Keratinocyte (primary cell): Measurements from ENCODE around the gene CXCL6. TPM values are rescaled to one million over a fixed set of nuclear protein-coding genes. Genes with fewer than 3 reads are reported as not detected.

Experiments used
- DNase-seq: peaks from one replicate; pipeline ENCODE4 v3.0.0-alpha.2; 2011; ENCODE audit warnings: low read depth, missing footprints, low spot score
- FAIRE-seq: peaks from 2 replicates; lab custom pipeline; 2011; peaks lifted over from hg19 to GRCh38; lab: Jason Lieb, UNC
- H2AFZ ChIP-seq: 2 replicates; pipeline ENCODE4 v1.6.0; 2012; ENCODE audit warnings: low read length, control low read depth, inconsistent platforms; ENCODE audit not compliant: control insufficient read depth
- H3K27ac ChIP-seq: 2 replicates; pipeline ENCODE4 v1.5.1; 2011; ENCODE audit warnings: low read length; ENCODE audit not compliant: control insufficient read depth, insufficient read depth
- H3K27me3 ChIP-seq: 3 replicates; pipeline ENCODE4 v1.6.0; 2011; ENCODE audit warnings: low read length; ENCODE audit not compliant: control insufficient read depth, insufficient read depth; ENCODE audit errors: extremely low read depth
- H3K36me3 ChIP-seq, 2 experiments: 2 replicates in 1 of 2; 3 replicates in 1 of 2; pipeline ENCODE4 v1.5.1; 2011; ENCODE audit warnings: low read length in 2 of 2, mild to moderate bottlenecking in 1 of 2; ENCODE audit not compliant: control insufficient read depth in 2 of 2, insufficient read depth in 2 of 2; ENCODE audit errors: extremely low read depth in 1 of 2
- H3K4me1 ChIP-seq: 3 replicates; pipeline ENCODE4 v1.5.1; 2011; ENCODE audit warnings: low read length; ENCODE audit not compliant: control insufficient read depth, insufficient read depth; ENCODE audit errors: extremely low read depth
- H3K4me2 ChIP-seq: 3 replicates; pipeline ENCODE4 v1.6.0; 2011; ENCODE audit warnings: low read depth, low read length; ENCODE audit not compliant: control insufficient read depth, insufficient read depth; ENCODE audit errors: extremely low read depth
- H3K4me3 ChIP-seq, 3 experiments: fragments of 200-600 bp in 1 of 3; sonication (generic) in 1 of 3; 2 replicates in 2 of 3; 3 replicates in 1 of 3; pipeline ENCODE4 v1.5.1; 2011 to 2016; ENCODE audit warnings: low read length in 3 of 3, mild to moderate bottlenecking in 3 of 3, control low read depth in 2 of 3, inconsistent platforms in 1 of 3, low read depth in 1 of 3, mixed read lengths in 1 of 3, mixed run types in 1 of 3, moderate library complexity in 1 of 3; ENCODE audit not compliant: control insufficient read depth in 2 of 3, insufficient read depth in 2 of 3; ENCODE audit errors: extremely low read depth in 1 of 3
- H3K79me2 ChIP-seq: 2 replicates; pipeline ENCODE4 v1.6.0; 2012; ENCODE audit warnings: low read length; ENCODE audit not compliant: control insufficient read depth, insufficient read depth
- H3K9ac ChIP-seq: 3 replicates; pipeline ENCODE4 v1.6.0; 2011; ENCODE audit warnings: low read length; ENCODE audit not compliant: control insufficient read depth, insufficient read depth; ENCODE audit errors: extremely low read depth
- H3K9me1 ChIP-seq: 3 replicates; pipeline ENCODE4 v1.6.0; 2011; ENCODE audit warnings: low read length; ENCODE audit not compliant: control insufficient read depth, insufficient read depth; ENCODE audit errors: extremely low read depth
- H3K9me3 ChIP-seq: 2 replicates; pipeline ENCODE4 v1.5.1; 2012; ENCODE audit warnings: low read depth, low read length; ENCODE audit not compliant: control insufficient read depth
- H4K20me1 ChIP-seq: 3 replicates; pipeline ENCODE4 v1.6.0; 2011; ENCODE audit warnings: low read length; ENCODE audit not compliant: control insufficient read depth, insufficient read depth; ENCODE audit errors: extremely low read depth
- EZH2 ChIP-seq: IDR thresholded peaks from one replicate; pipeline ENCODE4 v1.6.1; 2012; ENCODE audit warnings: inconsistent platforms, mild to moderate bottlenecking, low read length, moderate library complexity
- dilution Hi-C: fragments of 300-500 bp; cut with MboI; formaldehyde crosslinking; loops from one replicate; pipeline ENCODE4 v1.7.0; 2020; ENCODE audit warnings: low sequenced_read_pairs; ENCODE audit not compliant: extremely low pct_ligation_motif_present
- polyA plus RNA-seq, 5 experiments: library from polyadenylated mRNA; depleted of rRNA in 3 of 5; stranded (reverse) in 3 of 5; stranded (forward) in 1 of 5; unstranded in 1 of 5; fragments of >200 nt; gene quantifications; 1 replicate in 1 of 5; 2 replicates in 3 of 5; 3 replicates in 1 of 5; pipeline versions ENCODE4 v1.2.1 to v1.2.3, GENCODE V29; 2011 to 2012; ENCODE audit warnings: missing spikeins in 2 of 5, low read depth in 1 of 5, low replicate concordance in 1 of 5
- TF ChIP-seq, protein P1 (sequence below), 3 experiments: IDR thresholded peaks in 1 of 3; conservative IDR thresholded peaks in 1 of 3; optimal IDR thresholded peaks in 1 of 3; 2 replicates in 2 of 3; 3 replicates in 1 of 3; pipeline versions ENCODE3 to v1.5.1; 2011; ENCODE audit warnings: low read length in 3 of 3, mild to moderate bottlenecking in 3 of 3, moderate library complexity in 2 of 3, control low read depth in 1 of 3, inconsistent platforms in 1 of 3; ENCODE audit not compliant: insufficient read depth in 2 of 3; ENCODE audit errors: extremely low read depth in 1 of 3

CXCL6 gene
- polyA plus RNA-seq, 1 donor (not counting 4 experiments of a cell fraction or from before 2014, with no cell fraction given) = 0.08 TPM

DNA sequence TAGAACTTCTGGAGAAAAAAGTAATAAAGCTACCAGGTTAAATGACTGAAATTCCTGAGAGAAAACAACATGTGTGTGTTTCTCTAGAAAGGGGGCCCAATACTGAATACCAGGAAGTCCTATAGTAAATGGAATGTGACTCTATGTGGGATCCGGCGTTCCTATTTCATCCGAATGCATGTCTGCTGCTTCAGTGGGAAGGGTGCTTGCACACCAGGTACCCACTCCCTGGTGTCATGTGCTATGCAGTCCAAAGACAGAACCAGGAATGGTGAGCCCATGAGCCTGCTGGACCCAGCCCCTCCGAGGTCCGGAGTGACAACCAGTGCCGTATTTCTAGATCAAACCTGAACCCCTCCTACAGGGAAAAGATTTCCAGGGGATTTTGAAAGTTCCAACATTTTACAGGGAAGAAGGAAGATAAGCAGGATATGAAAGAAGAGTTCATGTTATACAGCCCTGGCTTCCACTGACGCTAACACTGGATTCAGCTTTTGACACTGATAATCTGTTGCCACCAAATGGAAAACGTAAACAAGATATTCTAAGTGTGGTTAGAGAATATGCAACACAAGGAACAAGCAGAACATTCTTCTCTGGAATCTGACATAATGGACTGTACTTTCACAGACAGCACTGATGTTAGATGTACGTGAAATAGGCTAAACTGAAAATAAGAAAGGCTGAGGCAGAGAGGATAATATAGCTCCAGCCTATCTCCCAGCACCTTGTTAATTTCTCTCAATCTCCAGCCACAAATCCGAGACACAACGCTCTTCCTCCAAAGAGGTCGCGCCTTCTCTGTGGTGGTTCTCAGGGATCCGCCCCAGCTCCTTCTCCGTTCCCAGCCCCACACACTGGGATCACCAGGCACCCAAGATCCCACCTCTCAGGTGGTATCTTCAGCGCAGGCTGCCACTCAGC, 32.0 kb downstream of the CXCL6 start:
- Histone ChIP-seq H3K79me2 (no peaks in the 10 kb centered on the region), H3K9me1 (no peaks in the 10 kb centered on the region), H4K20me1 (no peaks in the 10 kb centered on the region), H3K4me1 (peaks cover 41% of the 10 kb centered on the region), H3K9ac (peak overlapping the region; percentile 78), H3K4me2 (peak overlapping the region; percentile 95), H2AFZ (peak overlapping the region; percentile 86), H3K4me3 (peak overlapping the region; percentile 56 to 81 (median 78)), H3K9me3 (no peaks in the 10 kb centered on the region), H3K36me3 (peaks cover 0 to 2% of the 10 kb centered on the region in 2 experiments), H3K27me3 (no peaks in the 10 kb centered on the region), H3K27ac (peak overlapping the region; percentile 79)
- dilution Hi-C loops = no loop called here
- TF ChIP-seq EZH2 = no peak
- FAIRE-seq (peak; percentile 86), DNase-seq (no peak)

- peaks cover 0 to 2% of the 10 kb centered on the region in 2 experiments for H3K36me3 ChIP-seq
- peak within 1 kb of the TSS; percentile 95 for H3K4me2 ChIP-seq
- H3K9me3 ChIP-seq = no peaks in the 10 kb centered on the region
- TF ChIP-seq, protein P1, sequence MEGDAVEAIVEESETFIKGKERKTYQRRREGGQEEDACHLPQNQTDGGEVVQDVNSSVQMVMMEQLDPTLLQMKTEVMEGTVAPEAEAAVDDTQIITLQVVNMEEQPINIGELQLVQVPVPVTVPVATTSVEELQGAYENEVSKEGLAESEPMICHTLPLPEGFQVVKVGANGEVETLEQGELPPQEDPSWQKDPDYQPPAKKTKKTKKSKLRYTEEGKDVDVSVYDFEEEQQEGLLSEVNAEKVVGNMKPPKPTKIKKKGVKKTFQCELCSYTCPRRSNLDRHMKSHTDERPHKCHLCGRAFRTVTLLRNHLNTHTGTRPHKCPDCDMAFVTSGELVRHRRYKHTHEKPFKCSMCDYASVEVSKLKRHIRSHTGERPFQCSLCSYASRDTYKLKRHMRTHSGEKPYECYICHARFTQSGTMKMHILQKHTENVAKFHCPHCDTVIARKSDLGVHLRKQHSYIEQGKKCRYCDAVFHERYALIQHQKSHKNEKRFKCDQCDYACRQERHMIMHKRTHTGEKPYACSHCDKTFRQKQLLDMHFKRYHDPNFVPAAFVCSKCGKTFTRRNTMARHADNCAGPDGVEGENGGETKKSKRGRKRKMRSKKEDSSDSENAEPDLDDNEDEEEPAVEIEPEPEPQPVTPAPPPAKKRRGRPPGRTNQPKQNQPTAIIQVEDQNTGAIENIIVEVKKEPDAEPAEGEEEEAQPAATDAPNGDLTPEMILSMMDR (optimal IDR thresholded peaks at IDR 0.05 in 1 of 3, IDR thresholded peaks at IDR 0.05 in 1 of 3, conservative IDR thresholded peaks at IDR 0.05 in 1 of 3; ENCODE audit: extremely low read depth in 1 of 3, insufficient read depth in 2 of 3, low read length in 3 of 3) = peak in 2 of 3 experiments; percentile 33 to 55
- TF ChIP-seq EZH2 = no peak
- no peak for DNase-seq
- H3K4me3 ChIP-seq = peak within 1 kb of the TSS; percentile 56 to 81 (median 78)
- peak within 1 kb of the TSS; percentile 86 for H2AFZ ChIP-seq
- FAIRE-seq = no peak
- H3K79me2 ChIP-seq = no peaks in the 10 kb centered on the region
- peak within 1 kb of the TSS; percentile 78 for H3K9ac ChIP-seq
- no peaks in the 10 kb centered on the region for H3K9me1 ChIP-seq
- peak within 1 kb of the TSS; percentile 79 for H3K27ac ChIP-seq
- peaks cover 38% of the 10 kb centered on the region for H3K4me1 ChIP-seq
- dilution Hi-C loops = no loop called here
- H3K27me3 ChIP-seq = no peaks in the 10 kb centered on the region
- no peaks in the 10 kb centered on the region for H4K20me1 ChIP-seq
Observed at GRCh38 chr4:73869130-73870055, 32.9 kb downstream of the CXCL6 start, which contains the start of gene CXCL1. CXCL1 (plus strand) TSS chr4:73869393; CDS start chr4:73869471, 78 bp downstream.
